HepG2 (cell line): ENCODE results near the gene ENTREP3. TPM values are rescaled to one million over a fixed set of nuclear protein-coding genes. Genes with fewer than 3 reads are reported as not detected.

Source experiments
- KLF16 ChIP-seq, 2 experiments: sonication (generic) in 1 of 2; formaldehyde crosslinking in 1 of 2; IDR thresholded peaks; 2 replicates each; pipeline versions ENCODE4 v1.6.1 to v1.8.0; 2016 to 2023; ENCODE audit warnings: missing genetic modification reagents in 2 of 2, missing compliant biosample characterization in 1 of 2
- MLXIP ChIP-seq: sonication (generic); formaldehyde crosslinking; IDR thresholded peaks from 2 replicates; pipeline ENCODE4 v1.9.0; 2021; ENCODE audit warnings: missing genetic modification reagents, borderline replicate concordance
- NR0B2 ChIP-seq: sonication (generic); formaldehyde crosslinking; IDR thresholded peaks from 2 replicates; pipeline ENCODE4 v1.4.0; 2020; ENCODE audit warnings: mild to moderate bottlenecking, missing genetic modification reagents
- POGZ ChIP-seq: sonication (generic); formaldehyde crosslinking; IDR thresholded peaks from 2 replicates; pipeline ENCODE4 v1.4.0; 2020; ENCODE audit warnings: mild to moderate bottlenecking, missing genetic modification reagents
- SATB2 ChIP-seq: sonication (generic); formaldehyde crosslinking; IDR thresholded peaks from 2 replicates; pipeline ENCODE4 v1.5.0; 2020; ENCODE audit warnings: missing genetic modification reagents
- SNAPC4 ChIP-seq: sonication (generic); formaldehyde crosslinking; IDR thresholded peaks from 2 replicates; pipeline ENCODE4 v1.4.0; 2020; ENCODE audit warnings: mild to moderate bottlenecking, missing genetic modification reagents
- ZNF136 ChIP-seq: sonication (generic); formaldehyde crosslinking; IDR thresholded peaks from 2 replicates; pipeline ENCODE4 v1.8.1; 2022; ENCODE audit warnings: low read depth, mild to moderate bottlenecking, moderate library complexity, missing genetic modification reagents
- ZNF629 ChIP-seq: sonication (generic); formaldehyde crosslinking; conservative IDR thresholded peaks from 2 replicates; pipeline ENCODE4 v1.5.0; 2020; ENCODE audit warnings: missing genetic modification reagents
- ZNF646 ChIP-seq: sonication (generic); formaldehyde crosslinking; IDR thresholded peaks from 2 replicates; pipeline ENCODE4 v1.9.0; 2021; ENCODE audit warnings: mild to moderate bottlenecking, missing genetic modification reagents
- ZNF768 ChIP-seq: sonication (generic); formaldehyde crosslinking; IDR thresholded peaks from 2 replicates; pipeline ENCODE4 v1.4.0; 2020; ENCODE audit warnings: missing genetic modification reagents
- polyA plus RNA-seq, 8 experiments: library from polyadenylated mRNA; depleted of rRNA in 3 of 8; stranded (reverse) in 7 of 8; unstranded in 1 of 8; fragments of >200 nt; fragmentation: Illumina TruSeq in 4 of 8; extraction: Trizol in 4 of 8; gene quantifications; 2 replicates each; pipeline versions ENCODE4 v1.2.1 to v1.2.3, GENCODE V29; 2011 to 2016; ENCODE audit warnings: low read depth in 4 of 8, missing spikeins in 1 of 8, mixed read lengths in 1 of 8; ENCODE audit not compliant: insufficient read depth in 1 of 8
- total RNA-seq, 5 experiments: library from RNA; depleted of rRNA; stranded (reverse); fragments of >200 nt; fragmentation: Illumina TruSeq; extraction: Trizol; gene quantifications; 2 replicates each; pipeline ENCODE4 v1.2.3, GENCODE V29; 2016; ENCODE audit warnings: low read depth in 1 of 5

ENTREP3 gene
- total and polyA plus RNA-seq, 2 of the 13 experiments (the other 11 are each of a cell fraction or from before 2014, with no cell fraction given) = 4.1 to 9.9 TPM

GRCh38 chr1:155300553-155301329 lies 45.5 kb upstream of the ENTREP3 start (continued):
- TF ChIP-seq SNAPC4 (peak; percentile 51; the same call in 1 of the 2 replicates), ZNF629 (peak; percentile 70; the same call in 1 of the 2 replicates), KLF16 (CRISPR knock-in tag; IDR thresholded peaks at IDR 0.05) (peak in 1 of 2 experiments; percentile 63; a peak in 2 of 4 replicates), ZNF136 (CRISPR knock-in tag) (peak; percentile 89), SATB2 (peak; percentile 57; the same call in 1 of the 2 replicates), ZNF646 (CRISPR knock-in tag) (no peak), ZNF768 (peak; percentile 49; the same call in 1 of the 2 replicates), POGZ (CRISPR knock-in tag) (peak; percentile 77), MLXIP (CRISPR knock-in tag) (peak; percentile 98), NR0B2 (CRISPR knock-in tag) (no peak)
